OCI-LY3 (cell line): ENCODE data around the gene MEIS3.
"Not testable (repeated sequence)": the region's sequence is repeated elsewhere in the genome, so short reads cannot be mapped to it uniquely, and the experiment has no call there.

Experiments used
- H2AFZ ChIP-seq: fragments of 200-600, 300-600 bp; shearing (Covaris generic); 2 replicates; pipeline ENCODE4 v1.6.0; 2014; ENCODE audit warnings: antibody characterized with exemption, low read depth, low read length
- H3K27ac ChIP-seq: fragments of 200-600, 300-600 bp; sonication (generic); 2 replicates; pipeline ENCODE4 v1.5.1; 2014; ENCODE audit warnings: mild to moderate bottlenecking, low read length, moderate library complexity, mixed read lengths
- H3K27me3 ChIP-seq: fragments of 200-600, 300-600 bp; sonication (generic); 2 replicates; pipeline ENCODE4 v1.6.1; 2014; ENCODE audit warnings: low read depth, low read length, mixed read lengths
- H3K36me3 ChIP-seq: fragments of 200-600, 300-600 bp; sonication (generic); replicated peaks from 2 replicates; pipeline ENCODE3; 2014; ENCODE audit warnings: low read depth, low read length, mixed read lengths
- H3K4me1 ChIP-seq: fragments of 300-600, 200-600 bp; sonication (generic); 2 replicates; pipeline ENCODE4 v1.6.1; 2014; ENCODE audit warnings: low read length, mixed read lengths
- H3K4me2 ChIP-seq: fragments of 200-600, 300-600 bp; sonication (generic); 2 replicates; pipeline ENCODE4 v1.6.1; 2014; ENCODE audit warnings: low read length, mixed read lengths
- H3K4me3 ChIP-seq: fragments of 300-600, 200-600 bp; sonication (generic); 2 replicates; pipeline ENCODE4 v1.5.1; 2014; ENCODE audit warnings: antibody characterized with exemption, mild to moderate bottlenecking, low read length, moderate library complexity
- H3K79me2 ChIP-seq: fragments of 300-600, 200-600 bp; shearing (Covaris generic); 2 replicates; pipeline ENCODE4 v1.6.1; 2014; ENCODE audit warnings: mild to moderate bottlenecking, low read length, mixed read lengths
- H3K9ac ChIP-seq: fragments of 300-600, 200-600 bp; shearing (Covaris generic); 2 replicates; pipeline ENCODE4 v1.6.0; 2014; ENCODE audit warnings: mild to moderate bottlenecking, low read length, moderate library complexity
- H3K9me3 ChIP-seq: fragments of 200-600, 300-600 bp; shearing (Covaris generic); 2 replicates; pipeline ENCODE4 v1.6.1; 2014; ENCODE audit warnings: low read length, mixed read lengths; ENCODE audit not compliant: insufficient read depth
- H4K20me1 ChIP-seq: fragments of 200-600, 300-600 bp; sonication (generic); 2 replicates; pipeline ENCODE4 v1.6.1; 2016; ENCODE audit warnings: low read length, mixed read lengths; ENCODE audit not compliant: insufficient read depth
- EZH2phosphoT487 ChIP-seq: fragments of 200-600 bp; shearing (Covaris generic); IDR thresholded peaks from 2 replicates; pipeline ENCODE4 v1.6.1; 2018; ENCODE audit warnings: antibody characterized with exemption, mixed run types, low read depth
- TF ChIP-seq, protein P1 (sequence below): fragments of 200-600, 300-600 bp; sonication (generic); IDR thresholded peaks from 2 replicates; pipeline ENCODE4 v1.5.1; 2014; ENCODE audit warnings: antibody characterized with exemption, low read length, low read depth

Gene MEIS3

GRCh38 chr19:47414469-47414868 lies 4.9 kb downstream of the MEIS3 start:
- H3K9me3 ChIP-seq, result no peaks in the 10 kb centered on the region

DNA sequence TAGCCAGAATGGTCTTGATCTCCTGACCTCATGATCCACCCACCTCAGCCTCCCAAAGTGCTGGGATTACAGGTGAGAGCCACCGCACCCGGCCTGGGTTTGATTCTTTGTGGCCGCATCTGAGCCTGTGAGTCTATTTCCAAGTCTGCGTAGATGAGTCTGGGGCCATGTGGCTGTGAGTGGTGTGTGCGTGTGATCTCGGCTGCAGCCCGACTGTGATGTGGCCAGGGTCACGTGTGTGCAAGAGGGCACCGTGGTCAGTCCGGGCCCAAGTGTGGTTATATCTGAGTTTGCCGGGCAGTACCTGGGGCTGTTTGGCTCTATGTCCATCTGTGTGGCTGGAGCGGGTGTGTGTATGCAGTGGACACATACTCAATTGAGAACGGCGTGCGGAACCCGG lies 5.4 kb downstream of the MEIS3 start:
- TF ChIP-seq, protein P1, sequence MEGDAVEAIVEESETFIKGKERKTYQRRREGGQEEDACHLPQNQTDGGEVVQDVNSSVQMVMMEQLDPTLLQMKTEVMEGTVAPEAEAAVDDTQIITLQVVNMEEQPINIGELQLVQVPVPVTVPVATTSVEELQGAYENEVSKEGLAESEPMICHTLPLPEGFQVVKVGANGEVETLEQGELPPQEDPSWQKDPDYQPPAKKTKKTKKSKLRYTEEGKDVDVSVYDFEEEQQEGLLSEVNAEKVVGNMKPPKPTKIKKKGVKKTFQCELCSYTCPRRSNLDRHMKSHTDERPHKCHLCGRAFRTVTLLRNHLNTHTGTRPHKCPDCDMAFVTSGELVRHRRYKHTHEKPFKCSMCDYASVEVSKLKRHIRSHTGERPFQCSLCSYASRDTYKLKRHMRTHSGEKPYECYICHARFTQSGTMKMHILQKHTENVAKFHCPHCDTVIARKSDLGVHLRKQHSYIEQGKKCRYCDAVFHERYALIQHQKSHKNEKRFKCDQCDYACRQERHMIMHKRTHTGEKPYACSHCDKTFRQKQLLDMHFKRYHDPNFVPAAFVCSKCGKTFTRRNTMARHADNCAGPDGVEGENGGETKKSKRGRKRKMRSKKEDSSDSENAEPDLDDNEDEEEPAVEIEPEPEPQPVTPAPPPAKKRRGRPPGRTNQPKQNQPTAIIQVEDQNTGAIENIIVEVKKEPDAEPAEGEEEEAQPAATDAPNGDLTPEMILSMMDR, result no peak
- TF ChIP-seq EZH2phosphoT487, result no peak
- no peaks in the 10 kb centered on the region for H3K36me3 ChIP-seq

More at GRCh38 chr19:47414469-47414868, 4.9 kb downstream of the MEIS3 start:
- H3K4me1 ChIP-seq, result no peaks in the 10 kb centered on the region
- H3K27ac ChIP-seq, result no peak overlapping the region
- no peak overlapping the region for H3K9ac ChIP-seq
- H3K4me3 ChIP-seq, result no peak overlapping the region
- H4K20me1 ChIP-seq, result 0 out of 2 replicates have a peak, but pooled peaks cover 4% of the 10 kb centered on the region
- H3K79me2 ChIP-seq, result no peaks in the 10 kb centered on the region
- no peak overlapping the region for H3K4me2 ChIP-seq
- H2AFZ ChIP-seq, result no peak overlapping the region
- TF ChIP-seq, protein P1, result peak; percentile 35
- no peak for TF ChIP-seq EZH2phosphoT487
- peaks cover 37% of the 10 kb centered on the region for H3K27me3 ChIP-seq
- no peaks in the 10 kb centered on the region for H3K36me3 ChIP-seq

DNA sequence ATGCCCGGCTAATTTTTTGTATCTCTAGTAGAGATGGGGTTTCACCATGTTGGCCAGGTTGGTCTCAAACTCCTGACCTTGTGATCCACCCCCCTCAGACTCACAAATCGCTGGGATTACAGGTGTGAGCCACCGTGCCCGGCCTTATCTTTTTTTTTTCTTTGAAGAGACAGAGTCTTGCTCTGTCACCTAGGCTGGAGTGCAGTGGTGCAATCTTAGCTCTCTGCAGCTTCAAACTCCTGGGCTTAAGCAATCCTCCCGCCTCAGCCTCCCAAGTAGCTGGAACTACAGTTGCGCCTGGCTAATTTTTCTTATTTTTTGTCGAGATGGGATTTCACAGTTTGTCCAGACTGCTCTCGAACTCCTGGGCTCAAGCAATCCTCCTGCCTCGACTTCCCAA lies 7.6 kb downstream of the MEIS3 start:
- not testable (repeated sequence) for H3K4me3 ChIP-seq, H3K4me1 ChIP-seq, H3K36me3 ChIP-seq, H3K9ac ChIP-seq, H3K4me2 ChIP-seq, H4K20me1 ChIP-seq, H3K79me2 ChIP-seq, H2AFZ ChIP-seq, H3K27ac ChIP-seq, H3K9me3 ChIP-seq
- peaks cover 12% of the 10 kb centered on the region for H3K27me3 ChIP-seq

More for the DNA sequence above, 5.4 kb downstream of the MEIS3 start:
- H2AFZ ChIP-seq, result no peak overlapping the region
- H3K27ac ChIP-seq, result no peak overlapping the region
- H3K79me2 ChIP-seq, result no peaks in the 10 kb centered on the region
- H3K4me1 ChIP-seq, result no peaks in the 10 kb centered on the region
- H3K4me2 ChIP-seq, result no peak overlapping the region
- no peaks in the 10 kb centered on the region for H3K9me3 ChIP-seq
- H3K9ac ChIP-seq, result no peak overlapping the region
- H3K4me3 ChIP-seq, result no peak overlapping the region
- H4K20me1 ChIP-seq, result 0 out of 2 replicates have a peak, but pooled peaks cover 4% of the 10 kb centered on the region
- H3K27me3 ChIP-seq, result peaks cover 34% of the 10 kb centered on the region

DNA sequence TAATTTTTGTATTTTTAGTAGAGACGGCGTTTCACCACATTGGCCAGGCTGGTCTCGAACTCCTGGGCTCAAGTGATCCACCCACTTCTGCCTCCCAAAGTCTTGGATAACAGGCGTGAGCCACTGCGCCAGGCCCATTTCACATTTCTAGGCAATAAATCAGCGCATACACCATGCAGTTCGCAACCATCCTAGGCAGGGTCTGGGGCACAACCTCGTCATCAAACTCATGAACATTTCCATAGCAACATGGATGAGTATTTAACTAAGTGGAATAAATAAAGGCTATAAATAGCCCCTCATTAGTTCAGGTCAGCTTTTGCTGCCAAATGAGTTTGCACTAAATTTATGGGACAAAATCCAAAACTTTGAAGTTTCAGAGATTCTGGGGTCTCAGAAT lies 8.2 kb downstream of the MEIS3 start:
- TF ChIP-seq EZH2phosphoT487, result no peak
- TF ChIP-seq, protein P1, result no peak
- Histone ChIP-seq H3K79me2 (no peaks in the 10 kb centered on the region), H3K9ac (no peak overlapping the region)

More for the DNA sequence above, 8.2 kb downstream of the MEIS3 start:
- no peaks in the 10 kb centered on the region for H3K4me1 ChIP-seq
- H3K27ac ChIP-seq, result no peak overlapping the region
- H3K36me3 ChIP-seq, result no peaks in the 10 kb centered on the region
- 0 out of 2 replicates have a peak, but pooled peaks cover 3% of the 10 kb centered on the region for H4K20me1 ChIP-seq
- no peak overlapping the region for H2AFZ ChIP-seq
- no peak overlapping the region for H3K4me2 ChIP-seq
- H3K27me3 ChIP-seq, result peaks cover 6% of the 10 kb centered on the region; the same call in 1 of the 2 replicates
- no peaks in the 10 kb centered on the region for H3K9me3 ChIP-seq
- no peak overlapping the region for H3K4me3 ChIP-seq
